GM21528 (cell line): ENCODE measurements around the gene P2RY11.

Experiments used
- ATAC-seq: cut with Tn5 transposase; IDR thresholded peaks from one replicate; pipeline ENCODE4 v1.9.1; 2021; ENCODE audit warnings: mild to moderate bottlenecking, moderate library complexity; ENCODE audit not compliant: unreplicated experiment, low FRiP score

The P2RY11 gene

DNA sequence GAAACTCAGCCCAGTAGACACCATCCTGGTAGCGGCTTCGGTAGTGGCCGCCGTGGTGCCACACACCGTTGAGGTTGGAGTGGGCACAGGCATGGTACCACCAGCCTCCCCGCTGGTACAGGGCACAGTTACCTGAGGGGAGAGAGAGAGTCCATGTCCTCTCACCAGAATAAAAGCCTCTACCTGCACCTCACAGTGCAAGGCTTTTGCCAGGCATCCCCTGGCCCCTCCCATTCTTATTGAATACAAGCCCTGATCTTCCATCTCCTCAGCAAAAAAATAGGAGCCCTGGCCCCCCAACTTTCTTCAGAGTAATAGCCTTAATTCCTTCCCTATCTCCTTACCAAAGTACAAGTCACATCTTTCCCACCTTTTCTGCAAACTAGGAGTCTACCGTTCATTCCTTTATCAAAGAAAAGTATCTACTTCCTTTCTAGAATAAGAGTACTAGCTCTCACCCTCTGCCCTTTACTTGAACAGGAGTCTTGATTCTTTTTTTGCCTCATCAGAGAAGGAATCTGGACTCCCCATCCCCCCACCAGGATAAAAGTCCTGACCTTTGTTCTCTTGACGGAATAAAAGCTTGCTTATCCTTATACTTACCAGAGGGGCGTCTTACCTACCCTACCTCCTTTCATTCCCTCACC, 18.7 kb upstream of the P2RY11 start:
- ATAC-seq = no peak

- no peak for ATAC-seq
Measured at GRCh38 chr19:10093295-10094186, 18.0 kb upstream of the P2RY11 start.

GRCh38 chr19:10095622-10095947, 15.9 kb upstream of the P2RY11 start:
- ATAC-seq = no peak

DNA sequence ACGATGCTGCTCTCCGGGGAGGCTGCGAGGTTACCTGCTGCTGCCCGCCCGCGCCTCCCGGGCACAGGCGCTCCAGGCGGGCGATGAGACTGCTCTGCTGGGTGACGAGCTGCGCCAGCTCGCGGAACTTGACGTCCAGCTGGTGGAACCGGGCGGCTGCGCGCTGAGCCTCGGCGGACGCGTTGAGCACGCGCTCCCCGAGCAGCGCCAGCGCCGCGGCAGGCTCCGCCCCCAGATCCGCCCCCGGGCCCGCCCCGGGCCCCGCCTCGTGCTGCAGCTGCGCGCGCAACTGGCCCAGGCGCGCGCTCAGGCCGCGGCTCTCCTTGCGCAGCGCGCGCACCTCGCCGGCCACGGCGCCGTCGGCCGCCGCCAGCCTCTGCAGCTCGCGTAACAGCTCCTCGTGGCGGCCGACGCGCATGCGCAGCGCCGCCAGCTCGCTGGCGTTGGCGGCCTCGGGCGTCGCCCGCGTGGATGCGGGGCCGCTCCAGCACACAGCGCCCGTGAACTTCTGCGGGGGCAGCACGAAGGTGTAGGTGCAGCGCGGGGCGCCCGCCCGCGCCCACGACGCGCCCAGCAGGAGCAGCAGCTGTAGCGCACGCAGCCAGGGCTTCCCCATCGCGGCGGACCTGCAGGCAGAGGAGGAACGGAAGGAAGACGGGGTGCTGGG, 15.4 kb upstream of the P2RY11 start:
- ATAC-seq = peak; percentile 60

GRCh38 chr19:10096615-10096963, 14.9 kb upstream of the P2RY11 start:
- ATAC-seq = no peak

DNA sequence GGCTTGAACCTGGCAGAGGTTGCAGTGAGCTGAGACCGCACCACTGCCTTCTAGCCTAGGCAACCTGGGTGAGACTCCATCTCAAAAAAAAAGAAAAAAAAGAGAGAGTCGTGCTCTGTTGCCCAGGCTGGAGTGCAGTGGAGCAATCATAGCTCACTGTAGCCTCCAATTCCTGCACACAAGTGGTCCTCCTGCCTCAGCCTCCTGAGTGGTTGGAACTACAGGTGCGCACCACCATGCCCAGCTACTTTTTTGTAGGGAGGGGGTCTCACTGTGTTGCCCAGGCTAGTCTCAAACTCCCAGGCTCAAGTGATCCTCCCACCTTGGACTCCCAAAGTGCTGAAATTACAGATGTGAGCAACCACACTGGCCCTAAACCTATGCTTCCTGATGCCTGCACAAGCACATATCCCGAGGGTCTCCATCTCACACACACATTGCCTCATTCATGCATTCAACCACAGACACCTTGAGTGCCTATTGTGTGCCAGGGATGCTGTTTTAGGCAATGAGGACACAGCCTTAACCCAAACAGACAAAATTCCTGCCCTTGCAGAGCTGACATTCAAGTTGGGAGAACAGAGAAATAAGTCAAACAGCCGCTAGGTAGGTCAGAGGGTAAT, 11.2 kb upstream of the P2RY11 start:
- ATAC-seq = no peak

GRCh38 chr19:10102787-10103236, 8.7 kb upstream of the P2RY11 start:
- ATAC-seq = no peak

- ATAC-seq = no peak
Measured at GRCh38 chr19:10104130-10104513, 7.4 kb upstream of the P2RY11 start.

DNA sequence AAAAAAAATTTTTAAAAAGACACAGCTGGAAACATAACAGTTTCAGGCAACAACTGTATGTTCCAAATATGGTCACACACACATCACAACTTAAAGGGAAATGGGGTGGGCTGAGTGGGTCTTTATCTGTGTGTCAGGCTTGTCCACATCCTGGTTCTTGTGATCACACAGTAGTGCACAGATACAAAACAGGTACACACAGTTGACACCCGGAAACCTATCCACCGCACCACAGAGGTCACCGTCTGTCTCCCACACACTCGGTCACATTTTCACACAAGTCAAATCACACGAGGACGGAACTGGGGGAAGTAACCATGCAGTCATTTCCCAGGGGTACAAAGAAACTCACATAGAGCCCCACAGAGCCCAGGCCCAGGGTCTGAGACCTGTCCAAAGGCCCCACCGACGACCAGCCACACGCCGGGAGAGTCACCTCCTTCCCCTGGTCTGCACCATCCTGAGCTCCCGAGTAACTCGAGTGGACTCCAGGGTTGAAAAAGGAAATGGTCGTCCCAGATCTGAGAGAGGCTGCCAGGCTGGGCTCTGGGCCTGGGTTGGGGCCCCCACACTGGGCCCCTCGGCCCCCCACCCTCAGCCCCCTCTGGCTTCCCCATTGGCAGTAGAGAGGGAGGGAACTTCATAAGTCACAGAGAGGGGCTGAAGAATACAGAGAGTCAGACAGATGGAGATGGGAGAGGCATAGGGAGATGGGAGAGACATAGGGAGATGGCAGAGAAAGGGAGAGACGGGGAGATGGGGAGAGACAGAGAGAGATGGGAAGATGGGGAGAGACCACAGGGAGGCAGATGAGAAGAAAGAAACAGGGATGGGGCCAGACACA, 6.6 kb upstream of the P2RY11 start:
- peak; percentile 45 for ATAC-seq

DNA sequence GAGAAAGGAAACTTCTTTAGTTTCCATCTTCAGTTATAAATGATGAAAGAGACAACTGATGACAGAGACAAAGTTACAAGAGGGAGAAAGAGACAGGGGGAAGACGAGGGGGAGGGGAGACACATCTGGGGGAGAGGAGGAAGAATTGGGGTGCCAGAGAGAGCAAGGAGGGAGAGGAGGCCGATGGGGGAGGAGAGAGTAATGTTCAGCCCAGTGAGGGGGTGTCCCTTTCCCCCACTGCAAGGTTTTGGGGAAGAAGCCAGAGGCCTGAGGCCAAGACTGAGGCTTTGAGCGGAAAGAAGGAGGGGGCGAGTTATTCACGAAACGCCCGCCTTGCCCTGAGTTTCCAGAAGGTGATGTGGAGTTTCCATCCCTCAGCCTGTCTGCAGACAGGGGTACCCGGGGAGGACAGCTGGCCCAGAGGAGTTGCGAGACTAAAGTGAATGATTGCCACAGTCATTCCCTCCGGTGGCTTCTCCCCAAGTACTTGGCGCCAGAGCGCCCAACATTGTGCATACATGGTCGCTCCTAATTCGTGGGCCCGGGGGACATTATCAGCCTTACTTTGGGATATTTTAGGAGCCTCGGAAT, 5.9 kb upstream of the P2RY11 start:
- ATAC-seq = no peak

DNA sequence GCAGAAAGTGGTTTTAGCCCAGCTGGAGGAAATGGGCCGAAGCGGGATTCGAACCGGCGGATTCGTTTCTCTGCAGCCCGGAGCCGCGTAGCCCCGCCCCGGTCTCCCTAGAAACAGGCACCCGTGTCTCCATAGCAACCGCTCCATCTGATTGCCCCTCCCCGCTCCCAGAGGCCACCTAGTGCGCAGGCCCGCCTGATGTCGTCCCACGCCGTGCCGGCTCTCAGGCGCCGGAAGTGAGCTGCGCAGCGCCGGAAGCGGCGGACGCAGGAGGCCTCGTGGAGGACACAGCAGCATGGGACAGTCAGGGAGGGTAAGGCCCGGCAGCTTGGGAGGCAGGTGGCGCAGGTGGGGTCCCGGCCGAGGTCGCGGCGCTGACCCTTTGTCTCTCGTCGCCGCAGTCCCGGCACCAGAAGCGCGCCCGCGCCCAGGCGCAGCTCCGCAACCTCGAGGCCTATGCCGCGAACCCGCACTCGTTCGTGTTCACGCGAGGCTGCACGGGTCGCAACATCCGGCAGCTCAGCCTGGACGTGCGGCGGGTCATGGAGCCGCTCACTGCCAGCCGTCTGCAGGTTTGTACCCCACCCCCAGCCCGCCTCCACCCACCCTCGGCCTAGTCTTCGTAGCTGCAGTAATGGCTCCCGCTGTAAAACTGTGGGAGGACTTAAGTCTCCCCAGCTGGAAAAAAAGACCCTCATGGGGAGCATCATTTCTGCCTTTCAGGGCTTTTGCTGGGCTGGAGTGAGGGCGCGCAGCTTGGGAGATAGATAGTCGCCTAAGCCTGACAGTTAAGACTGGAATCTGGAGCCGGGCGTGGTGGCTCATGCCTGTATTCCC, 5.2 kb upstream of the P2RY11 start, which contains the start of gene PPAN:
TSS of gene PPAN (plus strand) at position 263 of the 837 bp plus-strand sequence. CDS start at position 296, 33 bp downstream.
- ATAC-seq = peak; percentile 51

DNA sequence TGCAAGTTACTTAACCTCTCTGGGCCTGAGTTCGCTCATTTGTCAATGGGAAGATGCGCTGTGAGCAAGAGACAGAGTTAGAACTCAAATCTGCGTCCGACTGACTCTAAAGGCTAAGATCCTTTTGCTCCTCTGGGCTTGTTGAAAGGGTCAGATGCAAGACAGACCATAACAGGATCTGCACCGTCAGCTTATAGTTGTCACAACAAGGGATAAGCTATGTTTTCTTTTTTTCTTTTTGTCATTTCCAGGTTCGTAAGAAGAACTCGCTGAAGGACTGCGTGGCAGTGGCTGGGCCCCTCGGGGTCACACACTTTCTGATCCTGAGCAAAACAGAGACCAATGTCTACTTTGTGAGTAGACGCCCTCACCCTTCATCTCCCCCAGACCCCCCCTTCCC, 4.2 kb upstream of the P2RY11 start:
- no peak for ATAC-seq

- no peak for ATAC-seq
Measured at GRCh38 chr19:10107817-10108367, 3.6 kb upstream of the P2RY11 start.

GRCh38 chr19:10109528-10109927, 2.0 kb upstream of the P2RY11 start:
- no peak for ATAC-seq

- no peak for ATAC-seq
Measured at GRCh38 chr19:10110076-10110971, 1.2 kb upstream of the P2RY11 start.

- no peak for ATAC-seq
Measured at GRCh38 chr19:10110972-10111317, 548 bp upstream of the P2RY11 start.

DNA sequence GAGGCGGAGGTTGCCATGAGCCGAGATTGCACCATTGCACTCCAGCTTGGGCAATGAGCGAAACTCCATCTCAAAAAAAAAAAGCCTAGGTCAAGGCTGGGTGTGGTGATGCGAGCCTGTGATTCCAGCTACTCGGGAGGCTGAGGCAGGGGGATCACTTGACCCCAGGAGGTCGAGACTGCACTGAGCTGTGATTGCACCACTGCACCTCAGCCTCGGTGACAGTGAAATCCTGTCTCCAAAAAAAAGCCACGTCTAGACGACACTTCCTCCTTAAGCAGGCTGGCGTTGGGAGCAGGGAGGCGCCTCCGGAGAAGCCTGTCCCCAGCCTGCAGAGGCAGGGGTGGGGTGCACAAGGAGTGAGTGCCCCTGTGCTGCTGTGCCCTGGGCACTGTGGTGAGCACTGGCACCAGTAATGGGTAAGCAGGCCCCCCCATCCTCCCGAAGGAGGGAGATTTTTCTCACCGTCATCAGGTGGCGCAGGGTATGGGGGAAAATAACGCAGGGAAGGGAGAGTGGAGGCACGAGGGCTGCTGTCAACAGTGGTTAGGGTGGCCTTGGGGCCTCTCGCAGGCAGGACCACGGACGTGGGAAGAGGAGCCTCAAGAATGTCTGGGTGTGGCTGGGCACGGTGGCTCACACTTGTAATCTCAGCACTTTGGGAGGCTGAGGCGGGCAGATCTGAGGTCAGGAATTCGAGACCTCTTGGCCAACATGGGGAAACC, 706 bp downstream of the P2RY11 start:
- no peak for ATAC-seq
